Spleen (tissue), 7 donors: ENCODE data around the gene RGPD8.
"Not testable (repeated sequence)": the region's sequence is repeated elsewhere in the genome, so short reads cannot be mapped to it uniquely, and the experiment has no call there.

Experiments used
- CTCF ChIP-seq, 11 experiments: fragments of 200-600 bp in 7 of 11; fragments of 450-650 bp in 4 of 11; sonication (generic) in 4 of 11; IDR thresholded peaks in 8 of 11; conservative IDR thresholded peaks in 3 of 11; 1 replicate in 7 of 11; 2 replicates in 4 of 11; pipeline versions ENCODE4 v1.4.0 to v1.8.0; 2016 to 2021; ENCODE audit warnings: antibody characterized with exemption in 11 of 11, inconsistent platforms in 4 of 11, mild to moderate bottlenecking in 1 of 11
- POLR2A ChIP-seq, 3 donors: fragments of 450-650 bp; IDR thresholded peaks; one replicate each; pipeline ENCODE4 v1.5.1; 2017; ENCODE audit warnings: antibody characterized with exemption in 3 of 3, mild to moderate bottlenecking in 1 of 3
- POLR2AphosphoS5 ChIP-seq, 3 donors: sonication (generic); formaldehyde crosslinking; IDR thresholded peaks; one replicate each; pipeline ENCODE4 v1.5.1; 2017; ENCODE audit warnings: antibody characterized with exemption in 3 of 3
- donor health status: DM: no; HTN: no; CAD: no; lungs with moderate emphysema.
- donor health status: DM: no; HTN: no; CAD: no.
- donor health status: DM: no; HTN: no; CAD: no.

DNA sequence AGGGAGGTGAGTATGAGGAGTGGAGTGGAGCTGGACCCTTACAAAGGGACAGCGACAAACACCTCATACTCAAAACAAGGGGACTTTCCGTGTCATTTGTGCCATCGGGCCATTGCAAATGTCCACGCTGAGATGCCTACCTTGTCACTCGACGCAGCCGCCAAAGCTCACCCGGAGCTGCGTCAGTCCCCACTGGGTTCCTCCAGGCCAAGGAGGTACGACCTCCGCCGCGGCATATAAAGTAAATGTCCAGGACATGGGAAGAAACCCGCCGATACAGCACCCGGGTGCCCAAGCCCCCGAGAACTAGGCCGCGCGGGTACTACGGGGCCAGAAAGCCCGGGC lies 1.1 kb downstream of the RGPD8 start:
- TF ChIP-seq CTCF (IDR thresholded peaks at IDR 0.05 in 8 of 11, conservative IDR thresholded peaks at IDR 0.05 in 3 of 11); POLR2A (IDR thresholded peaks at IDR 0.05); POLR2AphosphoS5 (IDR thresholded peaks at IDR 0.05): not testable (repeated sequence)
